HFFc6 (cell line): Measurements from ENCODE around the gene SOBP. TPM values are rescaled to one million over a fixed set of nuclear protein-coding genes. Genes with fewer than 3 reads are reported as not detected.

ENCODE experiments used
- DNase-seq: peaks from one replicate; pipeline ENCODE4 v3.0.0-alpha.2; 2018
- H3K27ac Mint-ChIP-seq: 2 replicates; pipeline ENCODE4 v1.8.0; 2020; ENCODE audit warnings: mild to moderate bottlenecking, mixed read lengths
- H3K27me3 Mint-ChIP-seq: 2 replicates; pipeline ENCODE4 v1.8.0; 2021; ENCODE audit warnings: mild to moderate bottlenecking, moderate library complexity, mixed read lengths; ENCODE audit not compliant: insufficient read depth
- H3K36me3 Mint-ChIP-seq: 2 replicates; pipeline ENCODE4 v1.8.0; 2021; ENCODE audit warnings: low read depth, mixed read lengths
- H3K4me1 Mint-ChIP-seq: 2 replicates; pipeline ENCODE4 v1.8.0; 2020; ENCODE audit warnings: low read depth, mixed read lengths
- H3K4me3 Mint-ChIP-seq: 2 replicates; pipeline ENCODE4 v1.8.0; 2020; ENCODE audit warnings: mild to moderate bottlenecking, moderate library complexity, mixed read lengths
- H3K9me3 Mint-ChIP-seq: 2 replicates; pipeline ENCODE4 v1.8.0; 2020; ENCODE audit warnings: mild to moderate bottlenecking, mixed read lengths
- CTCF ChIP-seq: fragments of 200-600 bp; sonication (generic); IDR thresholded peaks from 2 replicates; pipeline ENCODE4 v1.5.0; 2021; ENCODE audit warnings: antibody characterized with exemption, mild to moderate bottlenecking
- total RNA-seq, 6 experiments: library from RNA; stranded (reverse); fragmentation: NEBNext Ultra II Directional; extraction: Animal tissue kit (Norgen Biotek cat#: 25700); gene quantifications; 2 replicates in 1 of 6; 3 replicates in 5 of 6; pipeline ENCODE4 v1.2.3, GENCODE V29; 2021

SOBP gene
- total RNA-seq, 6 experiments from 2014 or later, result 0.09 to 0.50 (median 0.15) TPM; not detected in 1

DNA sequence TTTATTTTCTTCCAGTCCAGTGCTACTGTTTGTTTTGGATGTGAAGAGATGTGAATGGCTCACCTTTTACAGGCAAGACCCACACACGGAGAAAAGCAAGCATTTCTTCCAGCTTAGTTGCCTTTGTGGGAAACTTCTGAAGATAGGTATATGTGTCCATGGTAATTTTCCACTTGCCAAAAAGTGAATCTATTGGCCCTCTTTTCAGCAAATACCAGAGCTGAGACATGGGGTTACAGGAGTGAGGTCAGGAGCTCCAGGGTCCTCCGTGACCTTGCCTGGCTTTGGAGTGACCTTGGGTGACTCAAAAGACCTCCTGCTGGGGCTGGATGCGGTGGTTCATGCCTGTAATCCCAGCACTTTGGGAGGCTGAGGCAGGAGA lies 167.4 kb downstream of the SOBP start:
- no peak for DNase-seq
- no peak for TF ChIP-seq CTCF
- Mint-ChIP-seq H3K27me3 (peaks cover 29% of the 10 kb centered on the region), H3K9me3 (no peaks in the 10 kb centered on the region), H3K4me3 (peak overlapping the region; percentile 77), H3K36me3 (no peaks in the 10 kb centered on the region), H3K4me1 (peaks cover 35% of the 10 kb centered on the region), H3K27ac (no peak overlapping the region)

DNA sequence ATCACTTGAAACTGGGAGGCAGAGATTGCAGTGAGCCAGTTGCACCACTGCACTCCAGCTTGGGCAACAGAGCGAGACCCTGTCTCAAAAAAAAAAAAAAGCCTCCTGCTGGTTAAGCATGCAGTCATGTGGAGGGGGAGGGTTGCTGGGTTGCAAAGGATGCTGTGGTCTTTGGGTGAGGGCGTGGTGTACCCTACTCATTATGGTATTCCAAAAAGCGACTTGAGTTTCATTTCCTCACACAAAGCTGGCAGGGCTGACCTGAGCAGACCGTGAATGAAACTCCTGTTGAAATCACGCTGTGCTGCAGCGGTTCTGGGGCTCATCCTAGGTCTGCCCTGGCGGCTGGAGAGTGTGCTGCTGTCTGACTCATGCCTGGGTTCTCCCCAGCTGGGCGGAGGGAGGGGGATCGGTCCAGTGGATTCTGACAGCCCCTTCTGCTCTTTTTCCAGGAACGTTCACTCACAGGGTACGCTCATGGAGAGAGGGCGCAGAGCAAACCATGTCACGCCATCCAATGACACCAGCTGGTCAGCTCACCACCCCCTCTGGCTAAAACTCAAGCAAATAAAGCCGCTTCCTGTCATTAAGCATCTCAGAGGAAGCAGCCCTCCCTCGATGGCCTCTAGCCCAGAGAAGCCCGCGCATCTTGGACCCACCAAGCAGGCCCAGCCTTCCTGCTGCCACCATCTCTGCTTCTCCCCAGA lies 168.0 kb downstream of the SOBP start:
- no peaks in the 10 kb centered on the region for H3K9me3 Mint-ChIP-seq
- no peak overlapping the region for H3K27ac Mint-ChIP-seq
- peak; percentile 31; the same call in 1 of the 2 replicates for TF ChIP-seq CTCF
- peak overlapping the region; percentile 77 for H3K4me3 Mint-ChIP-seq
- no peaks in the 10 kb centered on the region for H3K36me3 Mint-ChIP-seq
- H3K4me1 Mint-ChIP-seq, result peaks cover 35% of the 10 kb centered on the region
- DNase-seq, result peak; percentile 22
- peaks cover 31% of the 10 kb centered on the region for H3K27me3 Mint-ChIP-seq

- Mint-ChIP-seq H3K36me3 (no peaks in the 10 kb centered on the region), H3K4me1 (peaks cover 35% of the 10 kb centered on the region), H3K9me3 (no peaks in the 10 kb centered on the region), H3K27ac (no peak overlapping the region), H3K4me3 (peak overlapping the region; percentile 77), H3K27me3 (peaks cover 33% of the 10 kb centered on the region)
- no peak for DNase-seq
- TF ChIP-seq CTCF, result no peak
These were observed 169.3 kb downstream of the SOBP start for GRCh38 chr6:107658920-107659865.

GRCh38 chr6:107660839-107661238 lies 170.9 kb downstream of the SOBP start:
- peaks cover 44% of the 10 kb centered on the region for H3K4me1 Mint-ChIP-seq

GRCh38 chr6:107661291-107661690 lies 171.4 kb downstream of the SOBP start:
- H3K9me3 Mint-ChIP-seq, result no peaks in the 10 kb centered on the region

More at GRCh38 chr6:107660839-107661238, 170.9 kb downstream of the SOBP start:
- no peak for DNase-seq
- H3K9me3 Mint-ChIP-seq, result no peaks in the 10 kb centered on the region
- H3K27ac Mint-ChIP-seq, result no peak overlapping the region
- H3K4me3 Mint-ChIP-seq, result no peak overlapping the region
- H3K27me3 Mint-ChIP-seq, result peaks cover 22% of the 10 kb centered on the region
- no peaks in the 10 kb centered on the region for H3K36me3 Mint-ChIP-seq
- TF ChIP-seq CTCF, result no peak

More at GRCh38 chr6:107661291-107661690, 171.4 kb downstream of the SOBP start:
- no peaks in the 10 kb centered on the region for H3K36me3 Mint-ChIP-seq
- TF ChIP-seq CTCF, result no peak
- H3K4me1 Mint-ChIP-seq, result peaks cover 44% of the 10 kb centered on the region
- H3K4me3 Mint-ChIP-seq, result no peak overlapping the region
- no peak for DNase-seq
- peaks cover 19% of the 10 kb centered on the region for H3K27me3 Mint-ChIP-seq
- no peak overlapping the region for H3K27ac Mint-ChIP-seq
